Measurements from ENCODE around the gene MYO10.

MYO10 gene

GRCh38 chr5:16927613-16928012 lies 8.5 kb downstream of the MYO10 start:
- H3K4me1 ChIP-seq (ENCODE audit: low read depth, poor library complexity, severe bottlenecking), result no peaks in the 10 kb centered on the region
- H2AFZ ChIP-seq (ENCODE audit: low read depth), result no peak overlapping the region
- no peak overlapping the region for H3K4me2 ChIP-seq
- H4K20me1 ChIP-seq (ENCODE audit: insufficient read depth), result no peaks in the 10 kb centered on the region
- no peak overlapping the region for H3K27ac ChIP-seq
- H3K27me3 ChIP-seq (ENCODE audit: insufficient read depth, low read depth), result no peaks in the 10 kb centered on the region
- H3K36me3 ChIP-seq (ENCODE audit: insufficient read depth), result no peaks in the 10 kb centered on the region
- H3K79me2 ChIP-seq (ENCODE audit: insufficient read depth, low read depth), result no peaks in the 10 kb centered on the region
- no peak overlapping the region for H3K9ac ChIP-seq
- no peak overlapping the region for H3K4me3 ChIP-seq (IDR thresholded peaks at IDR 0.05; ENCODE audit: insufficient read depth, low read depth, low read length)
- no peak for TF ChIP-seq CTCF (conservative IDR thresholded peaks at IDR 0.05; ENCODE audit: low read depth, low read length)

- Histone ChIP-seq H3K79me2 (ENCODE audit: insufficient read depth, low read depth) (no peaks in the 10 kb centered on the region), H4K20me1 (ENCODE audit: insufficient read depth) (no peaks in the 10 kb centered on the region), H3K27me3 (ENCODE audit: insufficient read depth, low read depth) (no peaks in the 10 kb centered on the region), H3K4me3 (IDR thresholded peaks at IDR 0.05; ENCODE audit: insufficient read depth, low read depth, low read length) (no peak overlapping the region), H3K36me3 (ENCODE audit: insufficient read depth) (no peaks in the 10 kb centered on the region), H3K27ac (no peak overlapping the region), H2AFZ (ENCODE audit: low read depth) (no peak overlapping the region), H3K4me1 (ENCODE audit: low read depth, poor library complexity, severe bottlenecking) (no peaks in the 10 kb centered on the region), H3K4me2 (no peak overlapping the region), H3K9ac (no peak overlapping the region)
- no peak for TF ChIP-seq CTCF (conservative IDR thresholded peaks at IDR 0.05; ENCODE audit: low read depth, low read length)
Observed at GRCh38 chr5:16926417-16926816, 9.7 kb downstream of the MYO10 start.

- Histone ChIP-seq H4K20me1 (ENCODE audit: insufficient read depth) (no peaks in the 10 kb centered on the region), H3K36me3 (ENCODE audit: insufficient read depth) (no peaks in the 10 kb centered on the region), H3K27me3 (ENCODE audit: insufficient read depth, low read depth) (no peaks in the 10 kb centered on the region), H3K4me2 (no peak overlapping the region), H3K9ac (no peak overlapping the region), H3K27ac (no peak overlapping the region), H3K79me2 (ENCODE audit: insufficient read depth, low read depth) (no peaks in the 10 kb centered on the region), H3K4me1 (ENCODE audit: low read depth, poor library complexity, severe bottlenecking) (no peaks in the 10 kb centered on the region), H2AFZ (ENCODE audit: low read depth) (no peak overlapping the region), H3K4me3 (IDR thresholded peaks at IDR 0.05; ENCODE audit: insufficient read depth, low read depth, low read length) (no peak overlapping the region)
- TF ChIP-seq CTCF (conservative IDR thresholded peaks at IDR 0.05; ENCODE audit: low read depth, low read length), result no peak
Observed at GRCh38 chr5:16924206-16924605, 11.9 kb downstream of the MYO10 start.

GRCh38 chr5:16922430-16922829 lies 13.7 kb downstream of the MYO10 start:
- Histone ChIP-seq H3K9ac (no peak overlapping the region), H2AFZ (ENCODE audit: low read depth) (no peak overlapping the region), H3K4me3 (IDR thresholded peaks at IDR 0.05; ENCODE audit: insufficient read depth, low read depth, low read length) (no peak overlapping the region), H3K36me3 (ENCODE audit: insufficient read depth) (no peaks in the 10 kb centered on the region), H3K4me1 (ENCODE audit: low read depth, poor library complexity, severe bottlenecking) (no peaks in the 10 kb centered on the region), H3K4me2 (no peak overlapping the region), H3K79me2 (ENCODE audit: insufficient read depth, low read depth) (no peaks in the 10 kb centered on the region), H3K27ac (no peak overlapping the region), H4K20me1 (ENCODE audit: insufficient read depth) (no peaks in the 10 kb centered on the region), H3K27me3 (ENCODE audit: insufficient read depth, low read depth) (no peaks in the 10 kb centered on the region)
- TF ChIP-seq CTCF (conservative IDR thresholded peaks at IDR 0.05; ENCODE audit: low read depth, low read length), result no peak

- no peak for TF ChIP-seq CTCF (conservative IDR thresholded peaks at IDR 0.05; ENCODE audit: low read depth, low read length)
- H4K20me1 ChIP-seq (ENCODE audit: insufficient read depth), result no peaks in the 10 kb centered on the region
- no peaks in the 10 kb centered on the region for H3K79me2 ChIP-seq (ENCODE audit: insufficient read depth, low read depth)
Observed at GRCh38 chr5:16921211-16921610, 14.9 kb downstream of the MYO10 start.

More at GRCh38 chr5:16921211-16921610, 14.9 kb downstream of the MYO10 start:
- H3K4me1 ChIP-seq (ENCODE audit: low read depth, poor library complexity, severe bottlenecking), result peaks cover 4% of the 10 kb centered on the region
- no peaks in the 10 kb centered on the region for H3K36me3 ChIP-seq (ENCODE audit: insufficient read depth)
- H3K27ac ChIP-seq, result no peak overlapping the region
- H2AFZ ChIP-seq (ENCODE audit: low read depth), result no peak overlapping the region
- H3K27me3 ChIP-seq (ENCODE audit: insufficient read depth, low read depth), result no peaks in the 10 kb centered on the region
- no peak overlapping the region for H3K4me2 ChIP-seq
- H3K4me3 ChIP-seq (IDR thresholded peaks at IDR 0.05; ENCODE audit: insufficient read depth, low read depth, low read length), result no peak overlapping the region
- H3K9ac ChIP-seq, result no peak overlapping the region
